H9 (cell line): ENCODE results near the gene CRYGN. TPM values are rescaled to one million over a fixed set of nuclear protein-coding genes. Genes with fewer than 3 reads are reported as not detected.

Experiments used
- DNase-seq: peaks from one replicate; pipeline ENCODE4 v3.0.0-alpha.2; 2017
- H2AFZ ChIP-seq: one replicate; pipeline ENCODE4 v1.6.1; 2013; ENCODE audit warnings: mild to moderate bottlenecking, low read length, control low read depth, moderate library complexity
- H2AK5ac ChIP-seq: 2 replicates; pipeline ENCODE4 v1.6.1; 2013; ENCODE audit warnings: low read length, control low read depth, mixed read lengths; ENCODE audit not compliant: insufficient read length
- H2BK120ac ChIP-seq: one replicate; pipeline ENCODE4 v1.6.1; 2013; ENCODE audit warnings: low read depth, mild to moderate bottlenecking, low read length, control low read depth, inconsistent platforms; ENCODE audit not compliant: poor library complexity, severe bottlenecking
- H2BK12ac ChIP-seq: 2 replicates; pipeline ENCODE4 v1.6.1; 2013; ENCODE audit warnings: low read length, control low read depth, mixed read lengths, low read depth; ENCODE audit not compliant: insufficient read length
- H2BK15ac ChIP-seq: 2 replicates; pipeline ENCODE4 v1.6.1; 2013; ENCODE audit warnings: low read depth, low read length, control low read depth
- H2BK20ac ChIP-seq: one replicate; pipeline ENCODE4 v1.6.1; 2013; ENCODE audit warnings: low read depth, mild to moderate bottlenecking, low read length, control low read depth, inconsistent platforms; ENCODE audit not compliant: poor library complexity, severe bottlenecking
- H2BK5ac ChIP-seq: 2 replicates; pipeline ENCODE4 v1.6.1; 2013; ENCODE audit warnings: low read length, control low read depth, mixed read lengths; ENCODE audit not compliant: insufficient read length
- H3K14ac ChIP-seq: 2 replicates; pipeline ENCODE4 v1.6.1; 2013; ENCODE audit warnings: low read length, control low read depth; ENCODE audit not compliant: insufficient read depth
- H3K18ac ChIP-seq: 2 replicates; pipeline ENCODE4 v1.6.1; 2013; ENCODE audit warnings: low read depth, mild to moderate bottlenecking, mixed read lengths, low read length, control low read depth; ENCODE audit not compliant: insufficient read length
- H3K23ac ChIP-seq: 2 replicates; pipeline ENCODE4 v1.6.1; 2013; ENCODE audit warnings: low read length, control low read depth, mixed read lengths, low read depth; ENCODE audit not compliant: insufficient read length
- H3K23me2 ChIP-seq: 2 replicates; pipeline ENCODE4 v1.6.1; 2013; ENCODE audit warnings: low read depth, mild to moderate bottlenecking, mixed read lengths, low read length, control low read depth; ENCODE audit not compliant: insufficient read length, poor library complexity, severe bottlenecking
- H3K27ac ChIP-seq: 2 replicates; pipeline ENCODE4 v1.5.1; 2013; ENCODE audit warnings: low read length, control low read depth, mixed read lengths, low read depth; ENCODE audit not compliant: insufficient read length
- H3K27me3 ChIP-seq: 2 replicates; pipeline ENCODE4 v1.6.1; 2013; ENCODE audit warnings: low read length, control low read depth, inconsistent platforms; ENCODE audit not compliant: insufficient read depth
- H3K4ac ChIP-seq: 2 replicates; pipeline ENCODE4 v1.6.1; 2013; ENCODE audit warnings: low read depth, mild to moderate bottlenecking, control low read depth, inconsistent platforms, low read length, moderate library complexity
- H3K4me1 ChIP-seq: 2 replicates; pipeline ENCODE4 v1.6.1; 2013; ENCODE audit warnings: low read length, control low read depth, inconsistent platforms; ENCODE audit not compliant: insufficient read depth
- H3K4me2 ChIP-seq: 2 replicates; pipeline ENCODE4 v1.6.1; 2013; ENCODE audit warnings: low read length, control low read depth, mixed read lengths; ENCODE audit not compliant: insufficient read length, insufficient read depth
- H3K56ac ChIP-seq: 2 replicates; pipeline ENCODE4 v1.6.1; 2013; ENCODE audit warnings: low read depth, mild to moderate bottlenecking, mixed read lengths, low read length, control low read depth; ENCODE audit not compliant: insufficient read length
- H3K79me1 ChIP-seq: 2 replicates; pipeline ENCODE4 v1.6.1; 2013; ENCODE audit warnings: low read depth, mild to moderate bottlenecking, moderate library complexity, low read length, control low read depth, inconsistent platforms; ENCODE audit not compliant: insufficient read depth, poor library complexity, severe bottlenecking
- H3K79me2 ChIP-seq: 2 replicates; pipeline ENCODE4 v1.6.1; 2013; ENCODE audit warnings: low read length, control low read depth, inconsistent platforms; ENCODE audit not compliant: insufficient read depth
- H3K9ac ChIP-seq: 2 replicates; pipeline ENCODE4 v1.6.1; 2013; ENCODE audit warnings: low read length, control low read depth, mixed read lengths; ENCODE audit not compliant: insufficient read length; ENCODE audit errors: extremely low read depth
- H3K9me3 ChIP-seq: one replicate; pipeline ENCODE4 v1.6.1; 2013; ENCODE audit warnings: low read depth, low read length, inconsistent platforms; ENCODE audit not compliant: control insufficient read depth
- H3T11ph ChIP-seq: one replicate; pipeline ENCODE4 v1.6.1; 2013; ENCODE audit warnings: mild to moderate bottlenecking, low read length, control low read depth, inconsistent platforms
- H4K20me1 ChIP-seq: one replicate; pipeline ENCODE4 v1.6.1; 2013; ENCODE audit not compliant: control insufficient read depth, insufficient read length, insufficient read depth
- H4K5ac ChIP-seq: 2 replicates; pipeline ENCODE4 v1.6.1; 2013; ENCODE audit warnings: low read depth, mild to moderate bottlenecking, mixed read lengths, low read length, control low read depth; ENCODE audit not compliant: insufficient read length
- H4K8ac ChIP-seq: replicated peaks from 2 replicates; pipeline ENCODE4 v1.6.1; 2013; ENCODE audit warnings: low read length, control low read depth, mixed read lengths, low read depth; ENCODE audit not compliant: insufficient read length
- H4K91ac ChIP-seq: 2 replicates; pipeline ENCODE4 v1.6.1; 2013; ENCODE audit warnings: low read depth, mild to moderate bottlenecking, moderate library complexity, mixed read lengths, low read length, control low read depth; ENCODE audit not compliant: insufficient read length
- H3K27ac Mint-ChIP-seq, 3 experiments: 2 replicates in 2 of 3; 3 replicates in 1 of 3; pipeline ENCODE4 v1.8.0; 2020 to 2021; ENCODE audit warnings: mixed read lengths in 3 of 3, mild to moderate bottlenecking in 1 of 3, moderate library complexity in 1 of 3
- H3K27me3 Mint-ChIP-seq: 2 replicates; pipeline ENCODE4 v1.8.0; 2021; ENCODE audit warnings: low read depth, mild to moderate bottlenecking, moderate library complexity, mixed read lengths
- H3K36me3 Mint-ChIP-seq, 3 experiments: 2 replicates in 2 of 3; 3 replicates in 1 of 3; pipeline ENCODE4 v1.8.0; 2020 to 2021; ENCODE audit warnings: low read depth in 3 of 3, mixed read lengths in 3 of 3; ENCODE audit not compliant: insufficient read depth in 1 of 3
- H3K4me1 Mint-ChIP-seq, 2 experiments: 2 replicates each; pipeline ENCODE4 v1.8.0; 2020; ENCODE audit warnings: mixed read lengths in 2 of 2
- H3K4me3 Mint-ChIP-seq, 2 experiments: 2 replicates in 1 of 2; 3 replicates in 1 of 2; pipeline ENCODE4 v1.8.0; 2020 to 2021; ENCODE audit warnings: mild to moderate bottlenecking in 2 of 2, mixed read lengths in 2 of 2, moderate library complexity in 1 of 2
- H3K9me3 Mint-ChIP-seq, 2 experiments: 2 replicates in 1 of 2; 3 replicates in 1 of 2; pipeline ENCODE4 v1.8.0; 2020; ENCODE audit warnings: mild to moderate bottlenecking in 2 of 2, mixed read lengths in 2 of 2, moderate library complexity in 1 of 2
- CTCF ChIP-seq: fragments of 200-600 bp; sonication (generic); conservative IDR thresholded peaks from 3 replicates; pipeline ENCODE4 v1.8.0; 2021; ENCODE audit warnings: antibody characterized with exemption, mild to moderate bottlenecking
- WGBS: extraction: QIAGEN DNeasy Blood & Tissue Kit; methylation state at CpG from one replicate; pipeline ENCODE4 v1.1.7; 2013; ENCODE audit warnings: missing lambda C conversion rate, low lambda C conversion rate, mixed read lengths; ENCODE audit not compliant: insufficient read length; ENCODE audit errors: extremely low coverage; 5-methylcytosine and 5-hydroxymethylcytosine counted together
- total RNA-seq: library from RNA; stranded (reverse); gene quantifications from 2 replicates; pipeline ENCODE4 v1.2.1, GENCODE V29; 2021

CRYGN gene
- total RNA-seq, 1 experiment from 2014 or later: 1.8 TPM

DNA sequence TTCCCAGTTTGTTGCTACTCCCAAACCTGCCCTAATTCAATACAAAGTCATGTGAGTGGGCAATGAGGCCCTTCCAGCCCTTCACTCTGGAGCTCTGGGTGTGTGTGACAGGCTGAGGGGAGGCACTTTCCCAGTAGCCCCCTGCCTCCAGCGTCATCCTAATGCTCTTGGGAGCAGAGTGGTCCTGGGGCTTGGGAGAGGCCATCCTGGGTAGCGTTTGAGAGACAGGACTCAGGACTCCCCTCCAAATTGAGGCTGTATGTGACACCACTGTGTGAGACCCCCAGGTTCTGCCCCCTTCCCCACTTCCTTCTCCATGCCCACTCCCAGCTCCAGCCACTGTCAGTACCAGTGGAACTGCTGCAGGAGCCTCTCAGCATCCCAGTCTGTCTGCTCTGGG, 6.5 kb upstream of the CRYGN start:
- no peak overlapping the region for H3K27ac ChIP-seq
- H3K79me2 ChIP-seq: no peaks in the 10 kb centered on the region
- no peaks in the 10 kb centered on the region for H4K20me1 ChIP-seq
- H4K8ac ChIP-seq: no peak overlapping the region
- no peak overlapping the region for H3K23ac ChIP-seq
- no peak for TF ChIP-seq CTCF
- no peak overlapping the region for H2BK12ac ChIP-seq
- H4K5ac ChIP-seq: no peak overlapping the region
- H3T11ph ChIP-seq: no peak overlapping the region
- Mint-ChIP-seq H3K4me1 (peaks cover 8 to 10% of the 10 kb centered on the region in 2 experiments), H3K36me3 (no peaks in the 10 kb centered on the region), H3K27ac (no peak overlapping the region), H3K27me3 (peaks cover 14% of the 10 kb centered on the region), H3K4me3 (no peak overlapping the region), H3K9me3 (no peaks in the 10 kb centered on the region)
- no peak overlapping the region for H2BK5ac ChIP-seq
- no CpG with 5 or more reads among the region's 2 CpGs for WGBS
- no peak overlapping the region for H2BK20ac ChIP-seq
- peaks cover 8% of the 10 kb centered on the region for H3K23me2 ChIP-seq
- H3K56ac ChIP-seq: no peak overlapping the region
- H3K79me1 ChIP-seq: no peaks in the 10 kb centered on the region
- no peak for DNase-seq
- no peak overlapping the region for H3K4ac ChIP-seq
- no peak overlapping the region for H3K14ac ChIP-seq
- H3K4me2 ChIP-seq: no peak overlapping the region
- no peaks in the 10 kb centered on the region; the same call in 1 of the 2 replicates for H3K27me3 ChIP-seq
- no peaks in the 10 kb centered on the region for H3K9me3 ChIP-seq
- no peaks in the 10 kb centered on the region; the same call in 1 of the 2 replicates for H3K4me1 ChIP-seq
- H2BK120ac ChIP-seq: no peak overlapping the region
- no peak overlapping the region for H3K18ac ChIP-seq
- H3K9ac ChIP-seq: no peak overlapping the region
- no peak overlapping the region for H2BK15ac ChIP-seq
- no peak overlapping the region for H2AK5ac ChIP-seq
- no peak overlapping the region for H2AFZ ChIP-seq
- no peak overlapping the region for H4K91ac ChIP-seq
